ENCODE measurements around the gene PPIF.

PPIF gene

GRCh38 chr10:79393924-79394610 is 46.8 kb downstream of the PPIF start (continued):
- no peak for TF ChIP-seq RARB (CRISPR knock-in tag; IDR thresholded peaks at IDR 0.05)

GRCh38 chr10:79394664-79395063 is 47.4 kb downstream of the PPIF start:
- TF ChIP-seq CREB5 (CRISPR knock-in tag; IDR thresholded peaks at IDR 0.05; ENCODE audit: low read depth) (no peak), POU6F1 (CRISPR knock-in tag; IDR thresholded peaks at IDR 0.05; ENCODE audit: borderline replicate concordance, low read depth) (no peak), ISL1 (CRISPR knock-in tag; IDR thresholded peaks at IDR 0.05) (no peak), SNAI2 (CRISPR knock-in tag; IDR thresholded peaks at IDR 0.05) (no peak)
- no peak for ATAC-seq

GRCh38 chr10:79396520-79396919 is 49.3 kb downstream of the PPIF start:
- no peak for TF ChIP-seq PPARA (CRISPR knock-in tag; IDR thresholded peaks at IDR 0.05; ENCODE audit: borderline replicate concordance)
- TF ChIP-seq POU6F1 (CRISPR knock-in tag; IDR thresholded peaks at IDR 0.05; ENCODE audit: borderline replicate concordance, low read depth), result no peak
- TF ChIP-seq GLIS3 (CRISPR knock-in tag; IDR thresholded peaks at IDR 0.05), result no peak
- TF ChIP-seq TOX (CRISPR knock-in tag; IDR thresholded peaks at IDR 0.05; ENCODE audit: borderline replicate concordance), result no peak
- TF ChIP-seq CREB5 (CRISPR knock-in tag; IDR thresholded peaks at IDR 0.05; ENCODE audit: low read depth), result no peak
- TF ChIP-seq ZNF70 (CRISPR knock-in tag; IDR thresholded peaks at IDR 0.05), result no peak
- no peak for TF ChIP-seq CSRNP3 (CRISPR knock-in tag; IDR thresholded peaks at IDR 0.05)
- TF ChIP-seq ISL1 (CRISPR knock-in tag; IDR thresholded peaks at IDR 0.05), result no peak
- TF ChIP-seq BACH2 (CRISPR knock-in tag; IDR thresholded peaks at IDR 0.05; ENCODE audit: borderline replicate concordance), result no peak
- no peak for TF ChIP-seq CSDC2 (CRISPR knock-in tag; IDR thresholded peaks at IDR 0.05)
- no peak for TF ChIP-seq ARNTL (CRISPR knock-in tag; IDR thresholded peaks at IDR 0.05; ENCODE audit: borderline replicate concordance, low read depth)
- TF ChIP-seq ZFP30 (CRISPR knock-in tag; IDR thresholded peaks at IDR 0.05), result no peak
- TF ChIP-seq RARB (CRISPR knock-in tag; IDR thresholded peaks at IDR 0.05), result no peak
- no peak for TF ChIP-seq ESRRG (CRISPR knock-in tag; IDR thresholded peaks at IDR 0.05)
- TF ChIP-seq TCF4 (CRISPR knock-in tag; IDR thresholded peaks at IDR 0.05; ENCODE audit: borderline replicate concordance), result no peak
- no peak for ATAC-seq

- ATAC-seq, result no peak
- TF ChIP-seq GLIS3 (CRISPR knock-in tag; IDR thresholded peaks at IDR 0.05) (no peak), ZC3H10 (CRISPR knock-in tag; IDR thresholded peaks at IDR 0.05) (no peak), CREB5 (CRISPR knock-in tag; IDR thresholded peaks at IDR 0.05; ENCODE audit: low read depth) (no peak), TOX (CRISPR knock-in tag; IDR thresholded peaks at IDR 0.05; ENCODE audit: borderline replicate concordance) (no peak), SNAI2 (CRISPR knock-in tag; IDR thresholded peaks at IDR 0.05) (no peak), OSR1 (CRISPR knock-in tag; IDR thresholded peaks at IDR 0.05) (no peak), ESRRG (CRISPR knock-in tag; IDR thresholded peaks at IDR 0.05) (no peak), RARB (CRISPR knock-in tag; IDR thresholded peaks at IDR 0.05) (no peak), TCF4 (CRISPR knock-in tag; IDR thresholded peaks at IDR 0.05; ENCODE audit: borderline replicate concordance) (no peak), ZFP30 (CRISPR knock-in tag; IDR thresholded peaks at IDR 0.05) (no peak), TSHZ2 (CRISPR knock-in tag; IDR thresholded peaks at IDR 0.05) (no peak), CSRNP3 (CRISPR knock-in tag; IDR thresholded peaks at IDR 0.05) (no peak), ZFP3 (CRISPR knock-in tag; IDR thresholded peaks at IDR 0.05) (no peak)
Observed at GRCh38 chr10:79397051-79397450, 49.8 kb downstream of the PPIF start.
